Muscle of arm (tissue), 14 donors: ENCODE results near the gene NDP. TPM values are rescaled to one million over a fixed set of nuclear protein-coding genes. Genes with fewer than 3 reads are reported as not detected.

Source experiments
- DNase-seq: peaks from one replicate; pipeline ENCODE4 v3.0.0-alpha.2; 2013
- long read RNA-seq, 11 donors: transcript quantifications; one replicate each; lab custom pipeline, GENCODE V29; 2026
- polyA plus RNA-seq, 12 donors: library from polyadenylated mRNA; unstranded; fragments of 120-200 nt; gene quantifications; one replicate each; pipeline ENCODE4 v1.2.1, GENCODE V29; 2013; ENCODE audit not compliant: insufficient read length in 12 of 12

The NDP gene
- polyA plus RNA-seq, result 1 to 10 TPM in 10 of 12 donors, not detected in 2; 1.5 to 5.0 (median 2.1) TPM
- long read RNA-seq, donor 1, result 0 reads
- long read RNA-seq, donor 2, partial matches to known transcripts, result 0 of 1 reads
- long read RNA-seq, donor 2, other reads (novel, unspliced or antisense), result 0 of 1 reads
- long read RNA-seq, donor 3, result 0 reads
- long read RNA-seq, donor 4, partial matches to known transcripts, result 0 of 1 reads
- long read RNA-seq, donor 4, other reads (novel, unspliced or antisense), result 0 of 1 reads
- long read RNA-seq, donor 5, partial matches to known transcripts, result 0 of 1 reads
- long read RNA-seq, donor 5, other reads (novel, unspliced or antisense), result 0 of 1 reads
- long read RNA-seq, donor 6, partial matches to known transcripts, result 0 of 1 reads
- long read RNA-seq, donor 6, other reads (novel, unspliced or antisense), result 0 of 1 reads
- long read RNA-seq, donor 7, result 0 reads
- long read RNA-seq, donor 8, partial matches to known transcripts, result 0 of 1 reads
- long read RNA-seq, donor 8, other reads (novel, unspliced or antisense), result 0 of 1 reads
- long read RNA-seq, donor 9, result 0 reads
- long read RNA-seq, donor 10, partial matches to known transcripts, result 0 of 1 reads
- long read RNA-seq, donor 10, other reads (novel, unspliced or antisense), result 0 of 1 reads
- long read RNA-seq, donor 11, partial matches to known transcripts, result 0 of 1 reads
- long read RNA-seq, donor 11, other reads (novel, unspliced or antisense), result 0 of 1 reads

- peak; percentile 7 for DNase-seq
Measured at GRCh38 chrX:43973249-43974099, at the start of gene NDP. Gene NDP (minus strand): TSS chrX:43973390. CDS start chrX:43958645, 14,745 bp downstream.

- DNase-seq, result no peak
Measured at GRCh38 chrX:44022964-44023363, 49.8 kb upstream of the NDP start.

GRCh38 chrX:44020693-44021092 is 47.5 kb upstream of the NDP start:
- DNase-seq, result no peak

GRCh38 chrX:44019911-44020310 is 46.7 kb upstream of the NDP start:
- no peak for DNase-seq

- no peak for DNase-seq
Measured at GRCh38 chrX:44017676-44018075, 44.5 kb upstream of the NDP start.

GRCh38 chrX:44016906-44017305 is 43.7 kb upstream of the NDP start:
- no peak for DNase-seq

GRCh38 chrX:44012484-44013096 is 39.4 kb upstream of the NDP start:
- no peak for DNase-seq

GRCh38 chrX:44011506-44011905 is 38.3 kb upstream of the NDP start:
- no peak for DNase-seq

- no peak for DNase-seq
Measured at GRCh38 chrX:44010626-44011025, 37.4 kb upstream of the NDP start.

- DNase-seq, result no peak
Measured at GRCh38 chrX:44006081-44006480, 32.9 kb upstream of the NDP start.

- DNase-seq, result no peak
Measured at GRCh38 chrX:44003975-44004374, 30.8 kb upstream of the NDP start.

- DNase-seq, result no peak
Measured at GRCh38 chrX:44002567-44002966, 29.4 kb upstream of the NDP start.

- no peak for DNase-seq
Measured at GRCh38 chrX:43998374-43998773, 25.2 kb upstream of the NDP start.

GRCh38 chrX:43996491-43996890 is 23.3 kb upstream of the NDP start:
- DNase-seq, result no peak

- no peak for DNase-seq
Measured at GRCh38 chrX:43986083-43986482, 12.9 kb upstream of the NDP start.

GRCh38 chrX:43985511-43985910 is 12.3 kb upstream of the NDP start:
- no peak for DNase-seq

GRCh38 chrX:43978226-43978625 is 5.0 kb upstream of the NDP start:
- DNase-seq, result no peak

- no peak for DNase-seq
Measured at GRCh38 chrX:43976205-43976604, 3.0 kb upstream of the NDP start.

- DNase-seq, result no peak
Measured at GRCh38 chrX:43975796-43976195, 2.6 kb upstream of the NDP start.

- no peak for DNase-seq
Measured at GRCh38 chrX:43974741-43975465, 1.7 kb upstream of the NDP start.

GRCh38 chrX:43974100-43974475 is 898 bp upstream of the NDP start:
- no peak for DNase-seq
